HepG2 (cell line): ENCODE results near the gene ULK4. TPM values are rescaled to one million over a fixed set of nuclear protein-coding genes. Genes with fewer than 3 reads are reported as not detected.

Experiments used
- ATF2 ChIP-seq: sonication (generic); formaldehyde crosslinking; IDR thresholded peaks from 2 replicates; pipeline ENCODE4 v1.4.0; 2020; ENCODE audit warnings: missing genetic modification reagents
- DMTF1 ChIP-seq: sonication (generic); formaldehyde crosslinking; IDR thresholded peaks from 2 replicates; pipeline ENCODE4 v1.4.0; 2020; ENCODE audit warnings: mild to moderate bottlenecking, missing genetic modification reagents
- HNF4G ChIP-seq, 2 experiments: sonication (generic) in 1 of 2; formaldehyde crosslinking in 1 of 2; IDR thresholded peaks; 2 replicates each; pipeline versions ENCODE4 v1.4.0 to v1.6.1; 2011 to 2020; ENCODE audit warnings: borderline replicate concordance in 2 of 2, low read depth in 2 of 2, mild to moderate bottlenecking in 2 of 2, low read length in 1 of 2, missing genetic modification reagents in 1 of 2, moderate library complexity in 1 of 2
- KDM6A ChIP-seq: IDR thresholded peaks from 2 replicates; pipeline ENCODE4 v1.6.1; 2016; ENCODE audit warnings: low read depth
- KLF9 ChIP-seq: IDR thresholded peaks from 2 replicates; pipeline ENCODE4 v1.6.1; 2016; ENCODE audit warnings: low read depth
- NONO ChIP-seq, 2 experiments: fragments of 450-650 bp in 1 of 2; sonication (generic) in 1 of 2; formaldehyde crosslinking in 1 of 2; IDR thresholded peaks in 1 of 2; conservative IDR thresholded peaks in 1 of 2; 2 replicates each; pipeline versions ENCODE4 v1.6.1 to v1.8.0; 2017 to 2022; ENCODE audit warnings: mild to moderate bottlenecking in 1 of 2, missing genetic modification reagents in 1 of 2, moderate library complexity in 1 of 2
- YEATS4 ChIP-seq: sonication (generic); formaldehyde crosslinking; IDR thresholded peaks from 2 replicates; pipeline ENCODE4 v1.4.0; 2020; ENCODE audit warnings: missing genetic modification reagents, borderline replicate concordance
- ZNF101 ChIP-seq: sonication (generic); formaldehyde crosslinking; IDR thresholded peaks from 2 replicates; pipeline ENCODE4 v1.4.0; 2020; ENCODE audit warnings: mild to moderate bottlenecking, low read depth, missing genetic modification reagents, borderline replicate concordance
- ZNF318 ChIP-seq: sonication (generic); formaldehyde crosslinking; IDR thresholded peaks from 2 replicates; pipeline ENCODE4 v1.4.0; 2020; ENCODE audit warnings: mild to moderate bottlenecking, missing genetic modification reagents
- ZNF549 ChIP-seq: sonication (generic); formaldehyde crosslinking; IDR thresholded peaks from 2 replicates; pipeline ENCODE4 v1.5.0; 2020; ENCODE audit warnings: missing genetic modification reagents
- ZNF550 ChIP-seq: sonication (generic); formaldehyde crosslinking; IDR thresholded peaks from 2 replicates; pipeline ENCODE4 v1.4.0; 2020; ENCODE audit warnings: mild to moderate bottlenecking, missing genetic modification reagents, borderline replicate concordance
- ZNF556 ChIP-seq: sonication (generic); formaldehyde crosslinking; IDR thresholded peaks from 2 replicates; pipeline ENCODE4 v1.4.0; 2020; ENCODE audit warnings: mild to moderate bottlenecking, missing genetic modification reagents, borderline replicate concordance
- ZNF704 ChIP-seq: sonication (generic); formaldehyde crosslinking; IDR thresholded peaks from 2 replicates; pipeline ENCODE4 v1.8.1; 2023; ENCODE audit warnings: mild to moderate bottlenecking, inconsistent platforms, moderate library complexity, missing genetic modification reagents, borderline replicate concordance
- polyA plus RNA-seq, 8 experiments: library from polyadenylated mRNA; depleted of rRNA in 3 of 8; stranded (reverse) in 7 of 8; unstranded in 1 of 8; fragments of >200 nt; fragmentation: Illumina TruSeq in 4 of 8; extraction: Trizol in 4 of 8; gene quantifications; 2 replicates each; pipeline versions ENCODE4 v1.2.1 to v1.2.3, GENCODE V29; 2011 to 2016; ENCODE audit warnings: low read depth in 4 of 8, missing spikeins in 1 of 8, mixed read lengths in 1 of 8; ENCODE audit not compliant: insufficient read depth in 1 of 8
- total RNA-seq, 5 experiments: library from RNA; depleted of rRNA; stranded (reverse); fragments of >200 nt; fragmentation: Illumina TruSeq; extraction: Trizol; gene quantifications; 2 replicates each; pipeline ENCODE4 v1.2.3, GENCODE V29; 2016; ENCODE audit warnings: low read depth in 1 of 5

The ULK4 gene
- total and polyA plus RNA-seq, 2 of the 13 experiments (the other 11 are each of a cell fraction or from before 2014, with no cell fraction given): 6.7 to 11.8 TPM

GRCh38 chr3:41247055-41248004 is 714.6 kb downstream of the ULK4 start (continued):
- TF ChIP-seq ZNF318 (CRISPR knock-in tag) (no peak), ZNF704 (CRISPR knock-in tag) (no peak), NONO (IDR thresholded peaks at IDR 0.05) (no peak), NONO (CRISPR knock-in tag; conservative IDR thresholded peaks at IDR 0.05) (0 out of 2 replicates have a peak, but pooled peaks have one; percentile 29), ZNF549 (CRISPR knock-in tag) (no peak), ZNF556 (CRISPR knock-in tag) (no peak), ZNF550 (CRISPR knock-in tag) (no peak), KDM6A (CRISPR knock-in tag) (peak; percentile 56; the same call in 1 of the 2 replicates), HNF4G (IDR thresholded peaks at IDR 0.05; ENCODE audit: borderline replicate concordance, low read depth, low read length) (peak; percentile 55; the same call in 1 of the 2 replicates), HNF4G (CRISPR knock-in tag; IDR thresholded peaks at IDR 0.05; ENCODE audit: borderline replicate concordance, low read depth) (no peak; the same call in 1 of the 2 replicates), DMTF1 (no peak), YEATS4 (CRISPR knock-in tag) (no peak), ZNF101 (CRISPR knock-in tag) (no peak), ATF2 (CRISPR knock-in tag) (no peak; the same call in 1 of the 2 replicates), KLF9 (CRISPR knock-in tag) (no peak)
